Endometrial microvascular endothelial cells (primary cell): ENCODE data around the gene NUCKS1. TPM values are rescaled to one million over a fixed set of nuclear protein-coding genes. Genes with fewer than 3 reads are reported as not detected.

ENCODE experiments used
- in situ Hi-C: cut with HindIII; loops from 2 replicates; pipeline ENCODE4 v1.10.0; 2017; ENCODE audit warnings: low sequenced_read_pairs, low pct_unique_long_range_greater_than_20kb; ENCODE audit errors: inconsistent ontology term
- total RNA-seq: library from RNA; depleted of rRNA; stranded (reverse); fragments of >200 nt; gene quantifications from one replicate; pipeline ENCODE4 v1.2.3, GENCODE V29; 2015; ENCODE audit errors: inconsistent ontology term

NUCKS1 gene
- total RNA-seq, 1 donor from 2014 or later, result 120 TPM

DNA sequence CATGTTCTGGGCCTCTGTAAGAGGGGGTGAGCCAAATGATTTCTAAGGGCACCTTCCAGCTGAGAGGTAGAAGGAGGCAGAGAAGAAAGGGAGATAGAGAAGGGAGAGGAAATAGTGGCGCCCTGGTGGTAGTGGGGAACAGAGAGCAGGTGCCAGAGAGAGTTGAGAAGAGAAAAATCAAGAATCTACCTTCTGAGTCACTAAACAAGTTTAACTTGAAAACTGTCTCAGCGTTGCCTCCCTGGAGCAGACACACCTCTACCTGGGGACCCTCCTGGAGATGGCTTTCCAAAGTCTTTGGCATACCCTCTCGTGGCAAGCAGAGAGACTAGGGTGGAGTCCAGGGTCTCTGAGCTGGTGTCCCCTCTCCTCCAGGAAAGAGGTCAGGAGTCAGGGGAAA is 68.6 kb downstream of the NUCKS1 start:
- in situ Hi-C loops, result no loop called here

- in situ Hi-C loops, result no loop called here
Observed at GRCh38 chr1:205680073-205680851, 69.7 kb downstream of the NUCKS1 start, which contains the start of gene SLC45A3. SLC45A3 (minus strand) TSS chr1:205680509; CDS start chr1:205664656, 15,853 bp downstream.

DNA sequence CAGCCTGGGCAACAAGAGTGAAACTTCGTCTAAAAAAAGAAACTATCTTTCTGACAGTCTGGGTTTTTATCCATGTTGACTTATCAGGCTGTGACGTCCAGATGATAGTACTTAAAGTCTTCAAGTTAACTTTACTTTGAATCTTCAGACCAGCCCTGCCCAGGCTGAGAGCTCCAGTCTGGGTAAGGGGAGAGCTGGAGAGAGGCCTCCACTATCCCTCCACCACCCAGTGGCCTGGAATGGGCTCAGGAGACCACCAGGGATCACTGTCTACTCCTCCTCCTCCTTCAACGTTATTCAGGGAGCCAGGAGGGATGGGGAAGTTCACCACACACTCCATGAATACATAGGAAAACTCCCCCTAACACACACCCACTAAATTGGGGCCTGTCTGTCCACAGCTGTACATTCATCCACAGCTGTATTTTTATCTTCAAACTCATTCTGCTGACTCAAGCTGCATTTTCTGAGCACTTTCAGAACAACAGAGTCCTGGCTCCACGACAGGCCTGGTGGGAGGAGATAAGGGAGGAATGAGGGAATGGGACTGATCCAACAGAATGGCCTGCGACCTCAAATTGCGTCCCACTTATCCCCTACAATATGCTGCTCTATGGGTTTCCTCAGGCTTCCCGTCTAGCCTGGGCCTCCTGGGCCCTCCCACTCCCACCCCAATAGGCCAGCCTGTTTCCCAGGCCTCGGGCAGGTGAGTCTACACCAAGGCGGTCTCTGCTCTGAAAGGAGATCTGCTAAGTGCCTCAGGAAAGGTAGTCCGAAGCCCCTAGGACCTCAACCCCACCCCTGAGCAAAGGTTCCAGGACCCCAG is 71.5 kb downstream of the NUCKS1 start:
- in situ Hi-C loops, result no loop called here

DNA sequence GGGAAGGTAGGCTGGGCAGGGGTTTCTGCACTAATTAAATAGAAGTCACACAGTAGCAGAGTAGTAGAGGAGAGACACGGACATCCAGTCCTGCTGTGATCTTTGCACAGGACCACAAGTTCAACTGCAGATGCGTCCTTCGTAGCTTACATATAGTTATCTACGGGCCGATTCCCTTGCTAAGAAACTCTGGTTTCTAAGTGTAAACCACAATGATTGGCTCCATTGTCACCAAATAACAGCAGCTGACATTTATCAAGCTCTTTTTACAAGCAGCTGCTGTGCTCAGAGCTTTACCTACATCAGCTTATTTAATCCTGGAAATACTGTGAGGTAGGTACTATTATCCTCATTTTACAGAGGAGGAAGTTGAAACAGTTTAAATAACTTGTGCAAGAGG is 72.8 kb downstream of the NUCKS1 start:
- in situ Hi-C loops, result no loop called here

DNA sequence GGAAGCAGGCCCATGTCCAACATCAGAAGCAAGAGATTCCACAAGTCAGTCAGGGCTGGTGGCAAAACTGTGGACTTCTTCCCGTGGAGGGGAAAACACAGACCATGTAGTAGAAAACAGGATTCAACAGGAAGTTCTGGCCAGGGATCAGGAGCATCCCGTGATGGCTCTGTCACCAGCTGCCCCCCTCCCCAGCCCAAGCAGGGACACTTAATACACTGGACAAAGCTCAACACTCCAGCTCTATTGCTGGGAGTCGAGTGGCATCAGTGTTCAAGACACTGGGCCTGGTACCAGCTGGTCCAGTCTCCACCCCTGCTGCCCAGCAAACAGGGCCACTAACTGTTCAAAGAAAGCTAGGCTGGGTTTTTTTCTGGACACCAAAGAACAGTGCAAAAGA is 73.4 kb downstream of the NUCKS1 start:
- in situ Hi-C loops, result no loop called here

- in situ Hi-C loops, result no loop called here
Observed at GRCh38 chr1:205676002-205676401, 74.0 kb downstream of the NUCKS1 start.

GRCh38 chr1:205675247-205675646 is 74.7 kb downstream of the NUCKS1 start:
- in situ Hi-C loops, result no loop called here

- in situ Hi-C loops, result no loop called here
Observed at GRCh38 chr1:205672970-205673369, 77.0 kb downstream of the NUCKS1 start.

DNA sequence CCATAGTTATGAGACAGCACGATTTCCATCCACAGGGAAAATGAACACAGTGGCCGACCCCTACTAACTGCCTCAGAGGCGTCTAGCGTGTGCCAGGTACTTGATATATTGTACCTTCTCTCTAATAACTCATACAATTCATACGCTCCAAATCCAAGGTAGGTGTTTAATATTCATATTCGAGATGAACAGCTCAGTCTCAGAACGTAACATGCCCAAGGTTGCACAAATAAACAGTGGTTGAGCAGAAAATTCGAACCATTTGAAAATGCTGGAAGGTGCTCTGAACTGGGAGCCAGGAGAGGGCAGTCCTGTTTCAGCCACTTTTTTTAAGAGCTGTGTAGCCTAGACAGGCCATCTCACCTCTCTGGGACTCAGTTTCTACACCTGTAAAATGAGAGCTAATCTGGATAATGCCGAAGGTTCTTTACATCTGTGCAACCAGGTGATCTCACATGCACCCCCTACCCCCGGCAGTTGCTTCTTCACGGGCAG is 77.5 kb downstream of the NUCKS1 start:
- in situ Hi-C loops, result no loop called here

GRCh38 chr1:205670611-205671430 is 79.2 kb downstream of the NUCKS1 start:
- in situ Hi-C loops, result no loop called here

GRCh38 chr1:205670150-205670446 is 79.9 kb downstream of the NUCKS1 start:
- in situ Hi-C loops, result no loop called here

DNA sequence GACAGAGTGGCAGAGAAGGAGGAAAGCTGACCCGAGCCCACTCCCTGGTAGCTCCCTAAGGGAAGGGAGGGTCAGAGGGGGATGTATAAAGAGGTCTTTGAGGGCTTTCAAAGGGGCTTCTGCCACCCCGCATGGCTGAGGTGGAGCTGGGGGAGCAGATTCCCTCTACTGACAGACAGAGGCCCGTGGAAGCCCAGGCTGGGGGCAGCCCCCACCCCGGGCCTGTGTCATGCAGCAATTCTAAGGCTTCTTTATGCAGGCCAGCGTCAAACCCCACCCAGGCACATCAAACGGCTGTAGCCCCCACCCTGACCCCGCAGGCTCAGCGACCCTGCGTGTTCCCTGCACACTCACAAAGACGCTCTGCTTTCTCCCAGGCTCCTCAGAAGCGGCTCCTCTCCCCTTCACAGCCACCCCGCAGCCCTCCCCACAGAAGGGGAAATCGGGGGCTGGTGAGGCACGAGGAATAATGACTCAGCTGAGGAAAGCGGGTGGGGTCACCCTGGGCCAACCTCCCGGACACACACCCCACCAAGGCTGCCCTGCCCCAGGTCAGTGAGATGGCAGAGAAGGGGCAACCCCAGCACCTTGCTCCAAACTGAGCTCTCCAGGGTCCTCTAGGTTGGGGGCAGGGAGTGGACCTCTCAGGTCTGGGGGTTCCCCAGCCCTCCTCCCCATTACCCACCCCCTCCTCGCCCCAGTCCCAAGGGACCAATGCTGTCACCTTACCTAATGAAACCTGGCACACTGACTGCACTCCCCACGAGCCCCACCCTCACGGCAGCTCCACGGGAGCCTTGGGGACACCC is 80.4 kb downstream of the NUCKS1 start:
- in situ Hi-C loops, result loop anchor here (10.0 kb wide), 1 partner anchor 45 kb away; no protein-coding TSS in a partner anchor

DNA sequence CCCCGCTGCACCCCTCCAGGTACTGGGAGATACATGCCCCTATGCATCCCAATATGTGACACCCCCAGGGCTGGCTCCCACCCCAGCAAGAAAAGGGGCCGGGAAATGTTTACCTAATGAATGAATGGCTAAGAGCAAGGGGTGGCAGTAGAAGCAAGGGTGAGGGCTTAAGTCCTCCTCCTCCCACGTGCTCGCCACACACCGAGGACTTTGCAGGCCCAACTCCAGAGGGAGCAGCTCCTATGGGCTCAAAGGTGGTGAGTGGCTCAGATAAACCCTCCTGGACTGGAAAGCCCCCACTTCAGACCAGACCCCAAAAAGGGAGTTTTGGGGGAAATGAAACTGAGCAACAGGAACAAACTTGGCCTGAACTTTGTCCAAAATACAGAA is 81.0 kb downstream of the NUCKS1 start:
- in situ Hi-C loops, result loop anchor here (10.0 kb wide), 1 partner anchor 46 kb away; no protein-coding TSS in a partner anchor

- in situ Hi-C loops, result loop anchor here (10.0 kb wide), 1 partner anchor 47 kb away; no protein-coding TSS in a partner anchor
Observed at GRCh38 chr1:205667909-205668643, 81.9 kb downstream of the NUCKS1 start.

GRCh38 chr1:205666372-205667166 is 83.4 kb downstream of the NUCKS1 start:
- in situ Hi-C loops, result loop anchor here (10.0 kb wide), 1 partner anchor 48 kb away; no protein-coding TSS in a partner anchor

DNA sequence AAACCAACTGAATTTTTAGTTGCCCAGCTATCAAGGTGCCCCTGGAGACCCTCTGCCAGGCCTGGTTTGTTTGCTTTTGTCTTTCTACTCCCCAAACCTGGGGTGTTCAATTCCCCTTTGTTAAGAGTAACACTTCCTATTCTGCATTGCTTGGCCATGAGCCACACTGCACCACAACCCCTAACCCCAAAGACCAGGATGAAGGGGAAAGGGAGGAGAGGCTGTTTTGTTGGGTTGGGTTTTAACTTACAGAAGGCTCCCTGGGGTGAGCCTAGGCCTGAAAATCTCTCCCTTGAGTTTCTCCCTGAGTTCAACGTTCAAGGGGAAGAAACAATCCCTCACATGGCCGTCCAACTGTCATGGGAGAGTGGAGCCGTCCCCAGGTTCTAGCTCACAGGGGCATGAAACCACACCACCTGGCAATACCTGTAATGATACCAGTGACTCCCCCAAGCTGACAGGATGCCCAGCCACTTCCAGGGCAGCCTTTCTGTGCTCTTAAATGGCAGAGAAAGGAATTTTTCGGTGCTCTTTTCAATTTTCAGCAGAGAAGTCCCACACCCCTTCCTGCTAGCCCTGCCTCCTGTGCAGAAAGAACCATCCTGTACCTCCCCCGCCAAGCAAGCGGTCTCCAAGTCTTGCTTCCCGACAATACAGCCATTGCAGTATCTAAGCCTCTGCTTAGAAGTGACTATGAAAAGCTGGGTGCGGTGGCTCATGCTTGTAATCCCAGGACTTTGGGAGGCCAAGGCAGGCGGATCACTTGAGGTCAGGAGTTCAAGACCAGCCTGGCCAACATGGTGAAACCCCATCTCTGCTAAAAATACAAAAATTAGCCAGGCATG is 84.6 kb downstream of the NUCKS1 start:
- in situ Hi-C loops, result loop anchor here (10.0 kb wide), 1 partner anchor 49 kb away; no protein-coding TSS in a partner anchor
